ENCODE measurements around the gene SUSD3. TPM values are rescaled to one million over a fixed set of nuclear protein-coding genes. Genes with fewer than 3 reads are reported as not detected.
A peak's percentile ranks its signal among the peaks of the same experiment; 100 is the strongest.

SUSD3 gene
- total RNA-seq, 1 donor from 2014 or later, result 0.26 TPM

DNA sequence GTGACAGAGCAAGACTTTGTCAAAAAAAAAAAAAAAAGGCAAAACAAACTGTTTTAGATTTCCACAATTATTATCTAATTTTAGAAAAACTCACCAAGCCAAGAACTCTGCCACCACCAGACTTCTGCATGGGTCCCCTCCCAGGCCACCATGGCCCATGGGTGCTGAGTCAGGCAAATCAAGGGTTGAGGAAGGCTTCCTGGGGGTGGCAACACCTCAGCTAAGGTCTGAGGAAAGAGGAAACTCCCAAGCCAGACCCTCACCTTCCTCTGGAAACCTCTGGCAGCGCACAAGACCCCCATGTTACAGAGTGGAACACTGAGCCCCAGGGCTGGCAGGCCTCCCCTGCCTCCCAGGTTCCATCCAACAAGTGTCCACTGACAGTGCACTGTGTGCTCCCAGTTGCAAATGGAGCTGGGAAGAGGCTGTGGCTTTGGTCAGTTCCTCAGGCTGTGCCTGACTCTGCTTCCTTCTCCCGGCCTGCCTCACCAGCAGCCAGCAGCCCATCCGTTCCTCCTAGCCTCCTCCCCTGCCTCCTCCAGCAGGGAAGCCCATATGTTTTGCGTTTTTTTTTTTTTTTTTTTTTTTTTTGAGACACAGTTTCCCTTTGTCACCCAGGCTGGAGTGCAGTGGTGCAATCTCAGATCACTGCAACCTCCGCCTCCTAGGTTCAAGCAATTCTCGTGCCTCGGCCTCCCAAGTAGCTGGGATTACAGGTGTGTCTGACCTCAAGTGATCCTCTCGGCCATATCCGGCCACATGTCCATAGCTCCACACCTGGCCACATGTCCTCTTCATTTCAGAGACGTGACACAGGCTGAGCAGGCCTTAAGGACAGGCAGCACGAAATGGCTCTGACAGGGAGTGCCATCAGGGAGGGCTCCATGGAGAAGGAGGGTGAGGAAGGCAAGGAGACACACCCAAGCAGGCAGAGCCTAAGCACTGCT lies 3.5 kb upstream of the SUSD3 start:
- FAIRE-seq, result peak; percentile 91
- no peak for TF ChIP-seq CTCF (IDR thresholded peaks at IDR 0.05; ENCODE audit: insufficient read depth, low read length, severe bottlenecking)

DNA sequence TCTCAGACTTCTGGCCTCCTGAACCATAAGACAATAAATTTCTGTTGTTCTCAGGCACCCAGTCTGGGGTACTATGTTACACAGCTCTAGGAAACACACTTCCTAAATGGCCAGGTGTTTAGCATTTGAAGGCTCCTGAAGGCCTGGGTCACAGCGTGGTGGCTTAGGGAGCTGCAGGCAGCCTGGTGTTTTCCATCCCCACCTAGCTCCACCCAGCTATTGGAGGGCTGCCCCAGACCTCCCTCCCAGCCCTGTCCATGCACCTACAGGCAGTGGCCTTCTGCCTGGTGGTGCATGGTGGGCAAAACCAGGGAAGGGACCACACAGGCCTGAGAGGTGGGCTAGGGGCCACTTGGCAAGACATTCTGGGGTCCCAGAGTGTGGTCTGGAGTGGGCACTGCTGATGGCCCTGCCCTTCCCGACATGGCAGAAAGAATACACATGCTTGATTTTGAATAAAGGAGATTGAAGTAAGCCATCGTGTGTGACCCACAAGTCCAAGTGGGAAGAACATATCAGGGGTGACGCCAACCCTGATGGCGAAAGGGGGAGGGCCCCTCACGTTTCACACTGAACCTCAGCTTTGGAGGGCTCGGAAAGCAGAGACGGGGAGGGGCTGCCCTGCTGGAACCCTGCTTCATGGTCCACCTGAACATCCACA lies 1.3 kb upstream of the SUSD3 start:
- TF ChIP-seq CTCF (IDR thresholded peaks at IDR 0.05; ENCODE audit: insufficient read depth, low read length, severe bottlenecking), result no peak
- no peak for FAIRE-seq
- no peaks in the 10 kb centered on the region for H3K27me3 ChIP-seq (ENCODE audit: control insufficient read depth, insufficient read depth, low read length)

More for the DNA sequence above, 3.5 kb upstream of the SUSD3 start:
- H3K36me3 ChIP-seq (ENCODE audit: control insufficient read depth, insufficient read depth, low read length), result no peaks in the 10 kb centered on the region
- no peaks in the 10 kb centered on the region for H3K27me3 ChIP-seq (ENCODE audit: control insufficient read depth, insufficient read depth, low read length)
- no peak for DNase-seq (ENCODE audit: low read depth)
- H3K4me3 ChIP-seq (ENCODE audit: low read depth, low read length), result no peak overlapping the region

DNA sequence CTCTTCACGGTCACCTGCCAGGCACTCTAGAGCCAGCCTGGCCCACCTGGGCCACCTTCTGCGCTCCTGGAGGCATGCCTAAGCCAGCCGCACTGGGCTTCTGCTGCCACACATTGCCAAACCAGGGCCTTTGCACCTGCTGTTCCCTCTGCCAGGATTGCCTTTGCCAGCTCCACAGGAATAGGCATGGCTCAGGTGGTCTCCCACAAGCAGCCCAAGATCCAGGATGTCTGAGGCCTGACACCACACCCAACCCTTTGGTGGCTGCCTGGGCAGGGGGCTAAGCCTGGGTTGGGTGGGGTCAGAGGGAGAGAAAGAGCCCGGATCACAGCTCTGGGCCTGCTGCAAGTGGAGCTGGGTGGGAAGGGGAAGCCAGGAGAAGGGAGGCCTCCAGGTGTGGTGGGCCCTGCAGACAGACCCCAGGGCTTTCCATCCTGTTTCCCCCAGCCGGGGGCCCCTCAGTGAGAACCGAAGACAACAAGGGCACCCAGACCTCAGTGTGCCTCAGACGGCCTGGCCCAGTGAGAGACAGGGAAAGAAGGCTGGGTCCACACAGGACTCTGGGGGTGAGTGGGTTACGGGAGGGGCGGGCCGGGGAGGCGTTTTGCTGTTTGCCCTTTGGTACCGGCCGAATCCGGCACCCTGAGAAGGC lies 672 bp upstream of the SUSD3 start:
- no peaks in the 10 kb centered on the region for H3K36me3 ChIP-seq (ENCODE audit: control insufficient read depth, insufficient read depth, low read length)
- FAIRE-seq (no peak), DNase-seq (ENCODE audit: low read depth) (no peak)
- H3K27me3 ChIP-seq (ENCODE audit: control insufficient read depth, insufficient read depth, low read length), result peaks cover 2% of the 10 kb centered on the region
- no peak overlapping the region for H3K4me3 ChIP-seq (ENCODE audit: low read depth, low read length)
- TF ChIP-seq CTCF (IDR thresholded peaks at IDR 0.05; ENCODE audit: insufficient read depth, low read length, severe bottlenecking), result no peak

More for the DNA sequence above, 1.3 kb upstream of the SUSD3 start:
- H3K36me3 ChIP-seq (ENCODE audit: control insufficient read depth, insufficient read depth, low read length), result no peaks in the 10 kb centered on the region
- no peak for DNase-seq (ENCODE audit: low read depth)
- H3K4me3 ChIP-seq (ENCODE audit: low read depth, low read length), result no peak overlapping the region

DNA sequence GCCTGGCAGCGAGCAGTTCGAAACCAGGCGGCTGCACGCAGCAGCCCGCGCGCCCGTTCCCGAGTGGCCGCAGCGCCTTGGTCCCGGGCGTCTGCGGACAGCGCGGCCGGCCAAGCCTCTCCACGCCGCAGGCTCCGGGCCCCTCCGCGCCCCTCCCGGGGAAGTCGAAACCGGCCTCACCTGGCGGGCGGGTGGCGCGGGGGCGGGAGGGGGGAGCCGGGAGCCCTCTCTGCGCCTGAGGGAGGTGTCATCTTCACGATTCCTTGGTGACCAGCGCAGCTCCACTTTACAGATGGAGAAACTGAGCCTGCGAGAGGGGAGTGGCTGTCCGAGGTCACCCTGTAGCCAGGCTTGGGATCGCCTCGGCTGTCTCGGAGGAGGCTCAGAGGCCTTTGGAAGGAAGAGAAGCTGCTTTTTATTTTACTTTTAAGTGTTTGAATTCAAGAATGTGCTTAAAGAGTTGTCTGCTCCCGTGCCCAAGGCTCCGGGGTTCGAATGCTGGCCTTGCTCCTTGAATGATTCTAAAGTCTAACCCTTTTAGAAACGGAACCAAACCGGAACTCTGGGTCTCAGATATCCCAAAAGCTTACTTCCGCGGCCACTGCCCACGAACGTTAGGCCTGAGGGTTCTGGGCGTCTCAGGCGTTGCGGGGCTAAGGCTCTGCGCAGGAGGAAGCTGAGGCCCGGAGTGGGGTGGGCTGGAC lies 662 bp downstream of the SUSD3 start:
- FAIRE-seq, result no peak
- no peak for DNase-seq (ENCODE audit: low read depth)
- H3K27me3 ChIP-seq (ENCODE audit: control insufficient read depth, insufficient read depth, low read length), result peaks cover 2% of the 10 kb centered on the region
- H3K4me3 ChIP-seq (ENCODE audit: low read depth, low read length), result peak overlapping the region; percentile 33
- no peak for TF ChIP-seq CTCF (IDR thresholded peaks at IDR 0.05; ENCODE audit: insufficient read depth, low read length, severe bottlenecking)
- no peaks in the 10 kb centered on the region for H3K36me3 ChIP-seq (ENCODE audit: control insufficient read depth, insufficient read depth, low read length)

DNA sequence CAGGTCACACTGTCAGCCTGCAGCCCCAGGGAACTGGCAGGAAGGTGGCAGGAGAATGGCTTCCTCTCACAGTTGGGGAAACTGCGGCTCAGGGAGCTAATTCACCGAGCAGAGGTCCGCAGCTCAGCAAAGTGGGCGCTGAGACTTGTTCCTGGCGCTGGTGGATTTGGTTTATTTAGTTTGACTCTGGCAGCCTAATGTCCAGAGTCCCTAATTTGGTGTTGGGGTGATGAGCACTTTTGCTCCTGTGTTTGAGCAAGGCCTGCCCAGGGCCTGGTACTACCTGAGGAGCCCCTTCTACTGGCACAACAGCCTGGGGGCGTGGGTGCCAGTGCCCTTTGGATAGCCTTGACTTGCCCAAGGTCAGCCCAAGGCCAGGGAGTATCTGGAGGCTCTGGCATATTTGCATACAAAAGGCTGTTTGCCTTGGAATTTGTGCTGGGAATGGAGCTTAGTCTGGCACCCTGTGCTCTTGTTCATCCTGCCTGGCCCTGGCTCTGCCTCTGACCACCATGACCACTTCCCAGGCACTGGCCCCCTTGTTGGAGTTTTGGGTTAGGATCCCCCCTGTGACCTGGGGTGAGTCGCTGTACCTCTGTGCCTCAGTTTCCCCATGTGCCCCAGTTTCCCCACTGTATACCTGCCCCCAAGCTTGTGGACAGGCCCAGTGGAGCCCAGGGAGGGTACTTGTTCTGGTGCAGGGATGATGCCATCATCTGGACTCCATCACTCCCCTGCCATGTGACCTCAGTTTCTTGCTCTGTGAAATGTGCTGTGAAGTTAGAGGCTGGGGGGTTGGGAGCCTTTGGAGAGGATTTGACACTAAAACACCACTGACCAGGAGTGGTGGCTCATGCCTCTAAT lies 1.4 kb downstream of the SUSD3 start:
- Histone ChIP-seq H3K36me3 (ENCODE audit: control insufficient read depth, insufficient read depth, low read length) (no peaks in the 10 kb centered on the region), H3K4me3 (ENCODE audit: low read depth, low read length) (no peak overlapping the region), H3K27me3 (ENCODE audit: control insufficient read depth, insufficient read depth, low read length) (peaks cover 2% of the 10 kb centered on the region)
- no peak for TF ChIP-seq CTCF (IDR thresholded peaks at IDR 0.05; ENCODE audit: insufficient read depth, low read length, severe bottlenecking)
- DNase-seq (ENCODE audit: low read depth) (no peak), FAIRE-seq (no peak)
